Fibroblast of peridontal ligament (primary cell): ENCODE measurements around the gene KLK5.

Experiments used
- DNase-seq: peaks from one replicate; pipeline ENCODE4 v3.0.0-alpha.2; 2010; ENCODE audit errors: extremely low read depth

The KLK5 gene

DNA sequence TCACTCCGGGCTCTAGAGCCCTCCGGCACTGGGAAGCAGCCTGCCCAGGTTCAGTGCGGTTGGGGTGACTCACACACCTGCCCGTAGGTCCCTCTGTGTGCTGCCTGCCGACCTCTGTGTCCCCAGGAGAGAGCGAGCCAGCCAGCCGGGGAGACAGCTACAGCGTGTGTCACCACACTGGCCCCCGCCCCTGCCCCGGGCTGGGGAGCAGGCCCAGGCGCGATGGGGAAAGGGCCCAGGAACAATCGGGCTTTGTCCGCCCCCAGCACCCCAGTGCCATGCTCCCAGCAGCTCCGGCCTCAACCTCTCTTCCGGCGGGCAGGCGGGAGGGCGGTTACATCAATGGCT lies 16.5 kb upstream of the KLK5 start, which contains the start of gene KLK6:
KLK6 (minus strand) TSS at position 179 of the 348 bp plus-strand sequence. CDS start 1,487 bp downstream, outside the sequence.
- no peak for DNase-seq

DNA sequence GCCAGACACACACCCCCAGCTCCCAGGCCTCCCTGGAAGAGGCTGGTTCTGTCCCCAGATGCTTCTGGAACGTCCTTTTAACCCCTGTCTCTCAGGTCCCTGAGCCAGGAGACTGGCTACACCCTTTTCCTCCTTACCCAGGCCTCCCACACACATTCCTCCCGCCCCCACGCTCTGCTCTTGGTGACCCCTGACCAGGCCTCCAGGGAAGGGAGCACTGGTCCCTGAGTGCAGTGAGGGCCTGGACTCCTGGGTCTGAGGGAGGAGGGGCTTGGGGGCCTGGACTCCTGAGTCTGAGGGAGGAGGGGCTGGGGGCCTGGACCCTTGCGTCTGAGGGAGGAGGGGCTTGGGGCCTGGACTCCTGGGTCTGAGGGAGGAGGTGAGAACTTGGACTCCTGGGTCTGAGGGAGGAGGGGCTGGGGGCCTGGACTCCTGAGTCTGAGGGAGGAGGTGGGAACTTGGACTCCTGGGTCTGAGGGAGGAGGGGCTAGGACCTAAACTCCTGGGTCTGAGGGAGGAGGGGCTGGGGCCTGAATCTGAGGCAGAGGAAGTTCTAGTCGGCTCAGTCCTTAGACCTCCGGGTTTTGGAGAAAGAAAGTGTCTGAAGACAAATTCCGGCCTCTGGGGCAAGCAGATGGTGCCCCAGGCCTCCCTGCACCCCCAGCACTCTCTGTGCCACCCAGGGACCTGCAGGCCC lies 16.0 kb upstream of the KLK5 start:
- DNase-seq, result no peak

DNA sequence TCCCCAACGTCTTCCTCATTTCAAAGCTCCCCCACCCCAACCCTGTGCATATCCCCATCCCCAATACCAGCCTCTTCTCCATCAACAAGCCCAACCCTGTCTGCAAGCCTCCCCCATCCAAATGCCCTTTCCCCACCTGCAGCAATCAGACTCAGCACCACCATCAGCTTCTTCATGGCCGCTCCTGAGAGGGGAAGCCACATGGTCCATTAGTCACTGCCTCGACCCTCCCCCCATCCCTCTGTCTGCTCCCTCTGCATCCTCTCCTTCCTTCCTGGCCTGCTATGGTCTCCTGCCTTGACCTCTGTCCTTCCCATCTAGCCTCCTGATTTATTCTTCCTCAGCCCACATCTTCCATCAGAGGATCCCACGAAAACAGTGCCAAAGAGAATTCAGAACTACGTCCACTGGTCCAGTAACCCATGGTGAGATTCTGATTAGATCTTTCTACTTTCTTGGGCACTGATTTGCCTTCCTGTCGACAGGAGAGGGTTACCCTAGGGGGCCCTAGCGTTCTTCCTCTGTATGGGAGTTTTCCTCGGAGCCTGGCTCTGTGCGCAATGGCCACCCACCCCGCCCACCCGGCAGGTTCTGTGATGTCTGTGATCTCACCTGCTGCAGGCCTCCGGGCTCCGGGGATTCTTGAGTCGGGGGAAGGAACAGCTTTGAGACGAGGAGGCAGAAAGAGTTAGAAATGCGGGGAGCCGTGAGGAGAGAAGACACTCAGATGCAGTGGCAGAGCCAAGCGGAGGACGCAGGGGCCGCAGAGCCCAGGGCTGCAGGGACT lies 15.3 kb upstream of the KLK5 start:
- DNase-seq, result no peak

DNA sequence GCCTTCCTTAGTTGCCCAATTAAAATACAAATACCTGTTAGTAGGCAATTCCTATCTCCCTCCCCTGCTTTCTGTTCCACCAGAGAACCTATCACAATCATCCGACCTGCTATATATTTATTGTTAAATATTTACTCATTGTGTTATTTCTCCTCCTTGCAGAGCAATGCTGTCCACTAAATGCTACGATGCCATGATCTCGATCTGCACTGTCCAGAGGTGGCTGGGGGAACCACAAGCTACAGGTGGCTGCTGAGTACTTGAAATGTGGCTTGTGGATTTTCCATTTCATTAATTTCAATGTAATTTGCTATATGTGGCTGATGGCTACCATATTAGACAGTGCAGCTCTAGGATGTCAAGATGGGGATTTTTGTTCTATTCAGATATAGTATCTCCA lies 11.4 kb upstream of the KLK5 start:
- no peak for DNase-seq

DNA sequence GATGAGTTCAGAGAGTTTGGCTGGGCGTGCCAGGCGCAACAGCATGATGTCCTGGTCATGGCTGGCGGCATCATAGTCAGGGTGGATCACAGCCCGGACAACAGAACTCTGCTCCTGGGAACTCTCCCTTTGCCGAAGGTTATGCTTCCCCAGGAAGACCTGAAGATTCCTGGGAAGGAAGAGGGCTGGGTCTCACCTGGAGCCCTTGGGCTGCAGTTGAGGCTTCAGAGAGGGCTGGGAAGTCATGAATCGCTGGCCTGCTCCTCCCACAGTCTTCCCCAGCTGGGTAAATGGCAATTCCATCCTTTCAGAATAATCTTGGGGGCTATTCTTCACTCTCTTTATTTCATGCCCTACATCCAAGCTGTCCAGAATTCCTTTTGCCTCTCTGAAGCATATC lies 10.5 kb upstream of the KLK5 start:
- no peak for DNase-seq

DNA sequence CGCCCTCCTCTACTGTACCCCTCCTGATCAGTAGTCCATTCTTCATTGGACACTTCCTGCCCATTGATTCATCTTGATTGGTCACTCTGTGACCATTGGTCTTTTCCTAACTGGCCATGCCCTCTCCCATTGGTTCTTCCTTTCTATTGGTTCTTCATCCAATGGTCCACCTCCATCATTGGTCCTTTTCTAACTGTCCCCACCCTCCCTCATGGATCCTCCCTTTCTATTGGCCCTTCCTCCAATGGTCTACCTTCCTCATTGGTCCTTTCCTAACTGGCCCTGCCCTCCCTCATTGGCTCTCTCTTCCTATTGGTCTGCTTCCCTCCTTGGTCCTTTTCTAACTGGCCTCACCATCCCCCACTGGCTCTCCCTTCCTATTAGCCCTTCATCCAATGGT lies 9.4 kb upstream of the KLK5 start:
- no peak for DNase-seq

DNA sequence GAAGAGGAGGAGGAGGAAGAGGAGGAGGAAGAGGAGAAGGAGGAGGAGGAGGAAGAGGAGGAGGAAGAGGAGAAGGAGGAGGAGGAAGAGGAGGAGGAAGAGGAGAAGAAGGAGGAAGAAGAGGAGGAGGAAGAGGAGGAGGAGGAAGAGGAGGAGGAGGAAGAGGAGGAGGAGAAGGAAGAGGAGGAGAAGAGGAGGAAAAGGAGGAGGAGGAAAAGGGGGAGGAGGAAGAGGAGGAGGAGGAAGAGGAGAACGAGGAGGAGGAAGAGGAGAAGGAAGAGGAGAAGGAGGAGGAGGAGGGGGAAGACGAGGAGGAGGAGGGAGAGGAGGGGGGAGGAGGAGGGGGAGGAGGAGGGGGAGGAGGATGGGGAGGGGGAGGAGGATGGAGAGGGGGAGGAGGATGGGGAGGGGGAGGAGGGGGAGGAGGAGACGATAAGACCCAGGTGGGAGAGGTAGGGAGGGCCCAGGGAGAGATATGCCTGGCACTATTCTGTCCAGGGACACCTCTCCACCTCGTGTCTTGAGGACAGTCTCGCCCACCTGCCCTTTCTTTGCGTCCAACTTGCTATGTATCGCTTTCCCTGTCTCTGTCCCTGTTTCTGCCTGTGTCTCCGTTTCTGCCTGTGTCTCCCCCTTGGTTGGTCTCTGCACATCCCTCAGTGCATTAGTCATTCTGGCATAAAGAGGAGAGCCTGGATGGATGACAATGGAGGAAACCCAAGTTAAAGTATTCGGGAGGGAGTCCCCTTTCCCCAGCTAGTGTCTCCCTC lies 7.1 kb upstream of the KLK5 start:
- DNase-seq, result no peak

DNA sequence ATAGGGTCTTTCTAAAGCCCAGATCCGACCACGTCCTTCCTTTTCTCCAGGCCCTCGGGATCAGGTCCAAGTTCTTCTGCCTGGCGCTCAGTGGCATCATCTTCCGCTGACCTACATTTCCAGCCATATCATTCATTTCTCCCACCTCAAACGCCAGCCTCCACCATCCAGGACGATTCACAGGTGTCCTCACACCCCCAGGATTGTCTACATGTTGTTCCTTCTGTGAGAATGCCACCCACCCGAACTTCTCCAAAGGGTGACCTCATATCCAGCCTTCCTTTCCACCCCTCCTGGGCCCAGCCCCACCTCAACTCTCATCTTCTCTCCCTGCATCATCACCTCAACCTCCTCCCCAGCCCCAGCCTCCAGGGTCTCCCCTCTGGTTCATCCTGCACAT lies 4.7 kb upstream of the KLK5 start:
- no peak for DNase-seq

DNA sequence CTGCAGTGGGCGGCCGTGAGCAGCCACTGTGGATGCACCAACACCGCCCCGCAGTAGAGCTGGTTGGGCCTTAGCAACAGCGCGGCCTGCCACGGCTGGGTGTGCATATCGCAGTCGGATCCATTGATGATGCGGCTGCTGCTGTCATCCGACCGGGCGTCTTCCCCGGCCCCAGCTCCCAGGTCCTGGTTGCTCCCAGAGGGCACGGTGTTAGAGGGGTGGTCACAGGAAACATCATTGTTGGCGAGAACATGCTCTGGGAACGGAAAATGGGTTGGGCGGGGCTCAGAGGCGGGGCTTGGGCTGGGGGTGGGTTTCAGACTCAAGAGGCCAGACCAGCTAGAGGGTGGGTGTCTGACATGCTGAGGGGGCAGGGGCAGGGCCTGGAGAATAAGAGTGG lies 3.0 kb downstream of the KLK5 start:
- DNase-seq, result no peak

DNA sequence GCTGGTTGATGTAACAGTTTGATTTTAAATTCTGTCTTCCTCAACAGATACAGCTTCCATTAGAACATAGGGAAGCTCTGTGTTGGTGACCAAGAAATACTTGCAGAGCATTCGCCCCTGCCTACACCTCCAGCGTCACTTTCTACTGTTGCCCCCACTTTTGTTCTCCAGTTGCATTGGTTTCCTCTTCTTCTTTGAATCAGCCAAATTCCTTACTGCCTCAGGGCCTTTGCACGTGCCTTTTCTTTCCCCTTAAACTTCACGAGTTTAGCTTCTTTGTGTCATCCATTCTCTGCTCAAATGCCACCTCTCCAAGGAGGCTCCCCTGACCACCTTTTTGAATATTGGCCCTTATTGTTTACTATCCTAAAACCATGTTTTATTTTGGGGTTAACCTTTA lies 5.7 kb downstream of the KLK5 start:
- DNase-seq, result no peak

DNA sequence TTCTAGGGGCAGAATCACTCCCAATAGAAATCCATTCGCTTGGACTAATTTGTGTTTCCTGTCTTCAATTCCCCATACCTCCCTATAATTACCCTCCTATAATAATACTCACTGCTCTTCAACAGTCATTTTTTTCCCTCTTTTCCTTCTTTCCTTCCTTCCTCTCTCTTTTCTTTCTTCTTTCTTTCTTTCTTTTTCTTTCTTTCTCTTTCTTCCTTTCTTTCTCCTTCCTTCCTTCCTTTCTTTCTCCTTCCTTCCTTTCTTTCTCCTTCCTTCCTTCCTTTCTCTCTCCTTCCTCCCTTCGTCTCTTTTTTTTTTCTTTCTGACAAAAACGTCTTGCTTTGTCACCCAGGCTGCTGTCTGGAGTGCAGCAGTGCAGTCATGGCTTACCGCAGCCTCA lies 8.0 kb downstream of the KLK5 start:
- DNase-seq, result no peak

DNA sequence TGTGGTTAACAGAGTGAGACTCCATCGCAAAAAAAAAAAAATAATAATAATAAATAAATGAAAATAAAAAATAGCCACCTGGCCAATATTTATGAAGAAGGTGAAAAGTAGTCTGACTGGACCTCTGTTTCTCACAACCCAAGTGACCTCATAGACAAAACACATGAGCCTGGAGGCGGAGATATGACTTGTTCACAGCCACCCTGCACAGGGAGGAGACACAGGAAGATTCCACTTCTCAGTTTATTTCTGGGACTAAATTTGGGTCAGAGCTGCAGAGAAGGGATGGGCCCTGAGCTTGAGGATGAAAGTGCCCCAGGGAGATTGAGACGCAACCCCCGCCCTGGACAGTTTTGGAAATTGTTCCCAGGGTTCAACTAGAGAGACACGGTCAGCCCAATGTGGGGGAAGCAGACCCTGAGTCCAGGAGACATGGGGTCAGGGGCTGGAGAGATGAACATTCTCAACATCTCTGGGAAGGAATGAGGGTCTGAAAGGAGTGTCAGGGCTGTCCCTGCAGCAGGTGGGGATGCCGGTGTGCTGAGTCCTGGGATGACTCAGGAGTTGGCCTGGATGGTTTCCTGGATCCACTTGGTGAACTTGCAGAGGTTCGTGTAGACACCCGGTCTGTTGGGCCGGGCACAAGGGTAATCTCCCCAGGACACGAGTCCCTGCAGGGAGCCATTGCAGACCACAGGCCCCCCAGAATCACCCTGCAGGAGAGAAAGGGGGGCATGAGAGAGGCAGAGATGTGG lies 9.6 kb downstream of the KLK5 start:
- no peak for DNase-seq

DNA sequence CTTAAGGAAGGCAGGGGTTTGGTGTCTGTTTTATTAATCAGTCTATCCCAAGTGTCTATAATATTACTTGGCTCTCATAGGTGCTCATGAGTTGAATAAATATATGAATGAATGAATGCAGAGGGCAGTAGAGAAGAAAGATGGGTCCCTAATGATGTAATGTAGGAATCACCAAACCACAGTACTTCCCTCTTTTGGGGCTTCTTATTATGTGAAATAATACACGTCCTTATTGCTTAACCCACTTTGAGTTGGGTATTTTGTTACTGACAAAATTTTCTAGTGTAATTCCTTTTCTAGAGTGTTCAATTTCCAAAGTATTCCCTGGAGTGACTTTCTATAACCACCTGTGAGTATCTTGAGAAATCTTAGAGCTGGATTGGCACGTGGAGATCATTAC lies 13.2 kb downstream of the KLK5 start:
- DNase-seq, result no peak

DNA sequence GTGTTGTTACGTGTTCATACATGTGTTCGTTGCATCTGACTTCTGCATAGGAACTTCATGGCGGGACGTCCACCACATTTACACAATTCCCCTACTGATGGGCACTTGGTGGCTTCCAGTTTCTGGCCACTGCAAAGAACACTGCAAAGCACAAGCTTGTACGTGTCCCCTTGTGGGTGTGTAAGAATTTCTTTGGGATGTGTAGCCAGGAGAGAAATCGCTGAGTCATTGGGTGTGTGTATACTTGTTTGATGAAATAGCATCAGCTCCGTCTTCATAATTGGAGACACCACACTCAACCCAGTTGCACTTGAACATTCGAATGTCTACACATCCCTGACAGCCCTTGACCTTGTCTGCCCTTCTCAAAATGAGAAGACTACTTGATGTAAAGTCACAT lies 19.2 kb downstream of the KLK5 start:
- DNase-seq, result peak; percentile 5

DNA sequence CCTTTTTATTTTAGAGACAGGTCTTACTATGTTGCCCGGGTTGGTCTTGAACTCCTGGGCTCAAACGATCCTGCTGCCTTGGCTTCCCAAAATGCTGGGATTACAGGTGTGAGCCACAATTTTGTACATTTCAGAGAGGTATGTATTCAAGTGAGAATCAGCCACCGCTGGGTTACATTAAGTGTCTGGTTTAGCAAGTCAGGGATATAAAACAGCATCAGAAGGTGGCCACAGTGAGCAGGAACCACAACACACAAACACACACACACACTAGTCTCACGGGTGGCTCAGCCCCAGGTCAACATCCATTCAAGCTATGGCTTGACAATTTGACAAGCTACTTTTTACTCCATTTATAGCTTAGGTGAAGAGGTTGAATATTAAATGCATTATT lies 20.2 kb downstream of the KLK5 start:
- DNase-seq, result no peak

DNA sequence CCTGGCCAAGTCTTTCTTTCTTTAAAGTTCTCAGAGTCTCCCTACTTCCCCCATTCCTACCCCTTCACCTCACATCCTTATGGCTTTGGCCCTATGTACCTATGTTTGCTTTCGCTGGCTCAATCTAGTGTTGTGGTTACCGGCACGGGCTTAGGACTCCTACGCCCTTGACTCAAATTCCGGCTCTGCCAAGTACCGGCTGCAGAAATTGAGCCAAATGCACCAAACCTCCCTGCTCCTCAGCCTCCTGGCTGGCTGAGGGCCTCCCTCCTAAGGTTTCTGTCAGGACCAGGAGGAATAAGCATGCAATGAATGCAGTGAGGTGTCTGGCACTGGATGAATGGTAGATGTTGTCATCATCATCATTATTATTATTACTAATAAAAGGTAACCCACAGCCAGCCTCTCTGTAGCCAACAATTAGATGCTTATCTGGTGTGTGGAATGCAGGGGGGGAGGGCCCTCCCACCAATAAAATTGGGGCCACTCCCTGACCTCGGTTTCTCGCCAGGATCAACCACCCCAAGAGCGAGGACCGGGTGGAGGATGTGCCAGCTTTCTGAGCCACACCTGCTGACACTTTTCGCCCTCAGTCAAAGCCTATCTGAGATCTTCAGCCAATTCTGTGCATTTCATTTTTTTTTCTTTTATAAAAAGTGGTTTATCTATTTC lies 20.7 kb downstream of the KLK5 start:
- DNase-seq, result no peak

DNA sequence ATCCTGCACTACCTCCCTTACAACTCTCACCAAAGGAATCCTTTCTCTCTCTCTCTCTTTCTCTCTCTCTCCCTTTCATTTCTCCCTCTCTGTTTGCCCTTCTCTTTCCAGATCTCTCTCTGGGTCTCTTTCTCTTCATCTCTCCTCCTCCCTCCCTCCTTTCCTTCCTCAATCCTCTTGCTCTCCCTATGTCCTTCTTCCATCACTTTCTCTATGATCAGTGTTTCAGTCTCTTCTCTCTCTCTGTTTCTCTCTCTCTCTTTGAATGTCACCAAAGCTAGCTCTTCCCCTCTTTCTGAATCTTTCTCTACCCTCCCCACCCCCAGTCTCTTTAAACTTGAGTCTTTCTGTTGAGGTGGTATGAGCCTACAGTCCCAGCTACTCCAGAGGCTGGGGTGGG lies 21.8 kb downstream of the KLK5 start:
- no peak for DNase-seq

DNA sequence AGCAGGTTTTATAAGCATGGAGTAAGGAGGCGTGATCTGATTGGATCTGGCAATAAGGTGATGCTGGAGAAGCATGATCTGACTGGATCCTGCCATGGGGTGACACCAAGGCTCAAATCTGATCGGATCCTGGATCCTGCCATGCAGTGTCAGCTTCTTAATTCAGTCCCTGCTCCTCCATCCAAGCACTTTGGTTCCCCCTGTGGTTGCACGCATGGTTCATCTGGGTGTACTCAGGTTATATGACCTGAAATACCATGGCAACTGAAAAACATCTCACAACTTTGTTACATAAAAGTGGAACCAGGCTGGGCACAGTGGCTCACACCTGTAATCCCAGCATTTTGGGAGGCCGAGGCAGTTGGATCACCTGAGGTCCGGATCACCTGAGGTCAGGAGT lies 24.0 kb downstream of the KLK5 start:
- no peak for DNase-seq

DNA sequence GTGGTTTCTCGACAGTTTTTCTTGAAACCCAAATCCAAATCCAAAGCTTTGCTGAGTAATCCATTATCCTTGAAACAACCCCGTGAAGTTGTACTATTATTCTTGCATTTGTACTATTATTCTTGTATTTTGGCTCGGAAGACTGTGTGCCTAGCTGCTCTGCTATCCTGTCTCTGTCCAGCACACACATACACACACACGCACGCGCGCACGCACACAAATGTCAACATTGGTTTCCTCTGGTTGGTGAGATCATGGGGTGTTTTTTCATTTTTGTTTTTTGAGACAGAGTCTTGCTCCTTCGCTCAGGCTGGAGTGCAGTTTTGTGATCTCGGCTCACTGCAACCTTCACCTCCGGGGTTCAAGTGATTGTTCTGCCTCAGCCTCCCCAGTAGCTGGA lies 26.7 kb downstream of the KLK5 start:
- DNase-seq, result no peak

DNA sequence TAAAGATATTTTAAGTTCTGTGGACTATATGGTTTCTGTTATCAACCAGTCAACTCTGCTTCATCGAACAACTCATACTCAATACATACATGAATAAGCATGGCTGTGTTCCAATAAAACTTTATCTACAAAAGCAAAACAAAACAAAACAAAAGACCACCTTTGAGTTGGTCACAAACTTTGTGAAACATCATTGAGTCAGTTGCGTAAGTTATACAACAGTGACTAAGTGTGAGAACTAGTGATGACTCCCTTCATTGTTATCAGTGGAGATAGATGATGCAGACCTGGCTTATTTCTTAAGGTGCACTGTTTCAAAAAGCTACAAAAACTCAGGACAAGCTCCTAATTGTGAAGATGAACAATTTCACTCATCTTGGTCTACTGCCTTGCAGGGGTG lies 27.1 kb downstream of the KLK5 start:
- DNase-seq, result no peak

DNA sequence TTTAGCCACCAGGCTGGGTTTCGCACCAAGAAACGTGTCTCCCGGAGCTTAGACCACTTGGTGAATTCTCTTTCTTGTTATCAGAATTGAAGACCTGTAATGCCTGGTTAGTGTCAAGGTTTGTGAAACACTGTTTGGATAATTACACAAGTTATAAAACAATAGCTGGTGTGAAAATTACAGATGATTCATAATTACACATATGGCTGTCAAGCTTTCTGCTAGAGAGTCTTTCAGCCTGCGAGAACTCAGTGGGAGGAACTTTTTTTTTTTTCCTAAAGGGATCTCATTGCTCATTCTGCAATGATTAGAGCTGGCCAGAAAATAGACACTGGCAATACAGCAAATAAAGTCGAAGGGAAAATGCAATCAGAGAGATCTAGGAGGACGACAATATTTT lies 28.3 kb downstream of the KLK5 start:
- DNase-seq, result no peak
